ENCODE results near the gene CUL7. TPM values are rescaled to one million over a fixed set of nuclear protein-coding genes. Genes with fewer than 3 reads are reported as not detected.
"Not testable (repeated sequence)": the region's sequence is repeated elsewhere in the genome, so short reads cannot be mapped to it uniquely, and the experiment has no call there.

The CUL7 gene
- polyA plus RNA-seq, 1 donor (not counting 4 experiments of a cell fraction or from before 2014, with no cell fraction given): 8.1 TPM

- no peaks in the 10 kb centered on the region for H4K20me1 ChIP-seq (ENCODE audit: control insufficient read depth, extremely low read depth, insufficient read depth, low read length)
- H3K27me3 ChIP-seq (ENCODE audit: control insufficient read depth, extremely low read depth, insufficient read depth, low read length): no peaks in the 10 kb centered on the region
- dilution Hi-C loops (cut with MboI; ENCODE audit: extremely low pct_ligation_motif_present, low sequenced_read_pairs): no loop called here
- no peak overlapping the region for H3K4me2 ChIP-seq (ENCODE audit: control insufficient read depth, extremely low read depth, insufficient read depth, low read depth, low read length)
- peaks cover 24 to 29% of the 10 kb centered on the region in 2 experiments for H3K36me3 ChIP-seq (ENCODE audit: control insufficient read depth in 2 of 2, extremely low read depth in 1 of 2, insufficient read depth in 2 of 2, low read length in 2 of 2)
- no peaks in the 10 kb centered on the region for H3K9me1 ChIP-seq (ENCODE audit: control insufficient read depth, extremely low read depth, insufficient read depth, low read length)
- no peaks in the 10 kb centered on the region for H3K9me3 ChIP-seq (ENCODE audit: control insufficient read depth, low read depth, low read length)
- no peak overlapping the region for H3K27ac ChIP-seq (ENCODE audit: control insufficient read depth, insufficient read depth, low read length)
- no peak overlapping the region for H3K4me3 ChIP-seq (ENCODE audit: control insufficient read depth in 2 of 3, extremely low read depth in 1 of 3, insufficient read depth in 2 of 3, low read depth in 1 of 3, low read length in 3 of 3)
- H3K9ac ChIP-seq (ENCODE audit: control insufficient read depth, extremely low read depth, insufficient read depth, low read length): no peak overlapping the region
- DNase-seq (ENCODE audit: low read depth, low spot score) (no peak), FAIRE-seq (peak; percentile 23)
- TF ChIP-seq EZH2 (IDR thresholded peaks at IDR 0.05; ENCODE audit: low read length) (no peak), CTCF (optimal IDR thresholded peaks at IDR 0.05 in 1 of 3, IDR thresholded peaks at IDR 0.05 in 1 of 3, conservative IDR thresholded peaks at IDR 0.05 in 1 of 3; ENCODE audit: extremely low read depth in 1 of 3, insufficient read depth in 2 of 3, low read length in 3 of 3) (no peak)
- H2AFZ ChIP-seq (ENCODE audit: control insufficient read depth, low read length): no peak overlapping the region
- H3K4me1 ChIP-seq (ENCODE audit: control insufficient read depth, extremely low read depth, insufficient read depth, low read length): no peaks in the 10 kb centered on the region
- H3K79me2 ChIP-seq (ENCODE audit: control insufficient read depth, insufficient read depth, low read length): no peaks in the 10 kb centered on the region
Observed at GRCh38 chr6:43005844-43006243, 47.8 kb downstream of the CUL7 start.

DNA sequence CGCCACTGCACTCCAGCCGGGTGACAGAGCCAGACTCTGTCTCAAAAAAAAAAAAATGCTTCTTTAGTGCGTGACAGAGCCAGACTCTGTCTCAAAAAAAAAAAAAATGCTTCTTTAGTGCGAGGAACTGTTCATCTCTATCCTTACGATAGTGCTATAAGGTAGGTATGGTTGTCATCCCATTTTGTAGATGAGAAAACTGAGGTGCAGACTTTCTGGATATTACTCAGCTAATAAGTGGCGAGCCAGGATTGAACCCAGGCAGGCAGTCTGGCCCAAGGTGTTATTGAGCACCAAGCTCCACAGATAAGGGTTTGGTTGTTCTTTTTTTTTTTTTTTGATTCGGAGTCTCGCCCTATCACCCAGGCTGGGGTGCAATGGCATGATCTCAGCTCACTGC lies 51.8 kb downstream of the CUL7 start:
- no peak for DNase-seq (ENCODE audit: low read depth, low spot score)
- H3K4me3 ChIP-seq (ENCODE audit: control insufficient read depth in 2 of 3, extremely low read depth in 1 of 3, insufficient read depth in 2 of 3, low read depth in 1 of 3, low read length in 3 of 3): no peak overlapping the region
- TF ChIP-seq EZH2 (IDR thresholded peaks at IDR 0.05; ENCODE audit: low read length): no peak
- no peak for TF ChIP-seq CTCF (optimal IDR thresholded peaks at IDR 0.05 in 1 of 3, IDR thresholded peaks at IDR 0.05 in 1 of 3, conservative IDR thresholded peaks at IDR 0.05 in 1 of 3; ENCODE audit: extremely low read depth in 1 of 3, insufficient read depth in 2 of 3, low read length in 3 of 3)
- no peak overlapping the region for H3K27ac ChIP-seq (ENCODE audit: control insufficient read depth, insufficient read depth, low read length)
- no peaks in the 10 kb centered on the region for H3K9me1 ChIP-seq (ENCODE audit: control insufficient read depth, extremely low read depth, insufficient read depth, low read length)
- no peaks in the 10 kb centered on the region for H3K4me1 ChIP-seq (ENCODE audit: control insufficient read depth, extremely low read depth, insufficient read depth, low read length)
- H3K9me3 ChIP-seq (ENCODE audit: control insufficient read depth, low read depth, low read length): no peaks in the 10 kb centered on the region
- H3K4me2 ChIP-seq (ENCODE audit: control insufficient read depth, extremely low read depth, insufficient read depth, low read depth, low read length): no peak overlapping the region
- no peak overlapping the region for H2AFZ ChIP-seq (ENCODE audit: control insufficient read depth, low read length)
- no peak for FAIRE-seq
- dilution Hi-C loops (cut with MboI; ENCODE audit: extremely low pct_ligation_motif_present, low sequenced_read_pairs): no loop called here
- H3K9ac ChIP-seq (ENCODE audit: control insufficient read depth, extremely low read depth, insufficient read depth, low read length): no peak overlapping the region
- H3K79me2 ChIP-seq (ENCODE audit: control insufficient read depth, insufficient read depth, low read length): peaks cover 2% of the 10 kb centered on the region
- no peaks in the 10 kb centered on the region for H4K20me1 ChIP-seq (ENCODE audit: control insufficient read depth, extremely low read depth, insufficient read depth, low read length)
- peaks cover 7 to 8% of the 10 kb centered on the region in 2 experiments for H3K36me3 ChIP-seq (ENCODE audit: control insufficient read depth in 2 of 2, extremely low read depth in 1 of 2, insufficient read depth in 2 of 2, low read length in 2 of 2)
- no peaks in the 10 kb centered on the region for H3K27me3 ChIP-seq (ENCODE audit: control insufficient read depth, extremely low read depth, insufficient read depth, low read length)

DNA sequence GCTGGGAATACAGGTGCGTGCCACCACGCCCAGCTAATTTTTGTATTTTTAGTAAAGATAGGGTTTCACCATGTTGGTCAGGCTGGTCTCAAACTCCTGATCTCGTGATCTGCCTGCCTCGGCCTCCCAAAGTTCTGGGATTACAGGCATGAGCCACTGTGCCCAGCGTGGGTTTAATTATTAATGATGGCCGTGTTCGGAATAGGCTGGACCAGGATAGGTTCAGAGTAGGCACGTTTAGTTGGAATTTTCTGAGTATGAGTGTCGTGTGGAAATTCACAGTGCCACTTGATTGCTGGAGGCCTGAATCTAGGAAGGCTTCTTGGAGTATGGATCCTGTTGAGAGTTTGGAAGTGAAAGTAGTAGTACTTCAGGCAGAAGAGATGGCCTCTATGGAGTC lies 55.4 kb downstream of the CUL7 start:
- H3K9me1 ChIP-seq (ENCODE audit: control insufficient read depth, extremely low read depth, insufficient read depth, low read length); H3K27me3 ChIP-seq (ENCODE audit: control insufficient read depth, extremely low read depth, insufficient read depth, low read length); DNase-seq (ENCODE audit: low read depth, low spot score); H3K9me3 ChIP-seq (ENCODE audit: control insufficient read depth, low read depth, low read length); H4K20me1 ChIP-seq (ENCODE audit: control insufficient read depth, extremely low read depth, insufficient read depth, low read length); FAIRE-seq; H3K36me3 ChIP-seq (ENCODE audit: control insufficient read depth in 2 of 2, extremely low read depth in 1 of 2, insufficient read depth in 2 of 2, low read length in 2 of 2); H3K4me1 ChIP-seq (ENCODE audit: control insufficient read depth, extremely low read depth, insufficient read depth, low read length); H3K27ac ChIP-seq (ENCODE audit: control insufficient read depth, insufficient read depth, low read length); dilution Hi-C loops (cut with MboI; ENCODE audit: extremely low pct_ligation_motif_present, low sequenced_read_pairs); H3K79me2 ChIP-seq (ENCODE audit: control insufficient read depth, insufficient read depth, low read length); H2AFZ ChIP-seq (ENCODE audit: control insufficient read depth, low read length); H3K4me2 ChIP-seq (ENCODE audit: control insufficient read depth, extremely low read depth, insufficient read depth, low read depth, low read length); H3K4me3 ChIP-seq (ENCODE audit: control insufficient read depth in 2 of 3, extremely low read depth in 1 of 3, insufficient read depth in 2 of 3, low read depth in 1 of 3, low read length in 3 of 3); H3K9ac ChIP-seq (ENCODE audit: control insufficient read depth, extremely low read depth, insufficient read depth, low read length): not testable (repeated sequence)

Data from keratinocyte (primary cell).